Measurements from ENCODE around the gene TP53TG3F. TPM values are rescaled to one million over a fixed set of nuclear protein-coding genes. Genes with fewer than 3 reads are reported as not detected.
"Not testable (repeated sequence)": the region's sequence is repeated elsewhere in the genome, so short reads cannot be mapped to it uniquely, and the experiment has no call there.

The TP53TG3F gene
- not detected for total RNA-seq
- total RNA-seq: 0 reads per million in 2 donors

DNA sequence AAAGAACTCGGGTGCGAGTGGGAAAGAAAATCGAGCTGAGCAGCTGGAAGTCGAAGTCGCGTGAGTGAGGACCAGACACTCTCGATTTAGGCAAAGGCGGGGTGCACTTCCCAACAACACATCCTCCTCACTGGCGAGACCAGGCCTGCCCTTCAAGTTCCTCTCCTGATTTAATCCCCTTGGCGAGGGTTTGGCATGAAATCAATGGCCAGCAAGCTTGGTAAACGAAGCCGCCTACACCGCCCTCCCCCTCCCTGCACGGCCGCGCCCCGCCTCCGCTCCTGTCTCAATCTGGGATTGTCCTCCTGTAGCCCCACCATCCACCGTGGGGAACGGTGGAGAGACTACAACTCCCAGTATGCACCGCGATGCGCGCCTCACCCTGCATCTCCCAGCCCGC, at the start of gene TP53TG3F:
TP53TG3F (plus strand) TSS at position 301 of the 400 bp plus-strand sequence; CDS start at position 369, 68 bp downstream.
- not testable (repeated sequence) for DNase-seq; H3K4me1 Mint-ChIP-seq; H3K9me3 ChIP-seq (ENCODE audit: control insufficient read depth, low read length, poor library complexity, severe bottlenecking); H3K27ac Mint-ChIP-seq; H3K27me3 Mint-ChIP-seq; H3K36me3 Mint-ChIP-seq (ENCODE audit: low read depth); ATAC-seq; H3K4me3 Mint-ChIP-seq

GRCh38 chr16:33491611-33492010, 32.2 kb downstream of the TP53TG3F start:
- not testable (repeated sequence) for H3K9me3 ChIP-seq (ENCODE audit: control insufficient read depth, low read length, poor library complexity, severe bottlenecking); H3K27me3 Mint-ChIP-seq; ATAC-seq; H3K4me1 Mint-ChIP-seq; H3K27ac Mint-ChIP-seq; H3K4me3 Mint-ChIP-seq; DNase-seq; H3K36me3 Mint-ChIP-seq (ENCODE audit: low read depth)

DNA sequence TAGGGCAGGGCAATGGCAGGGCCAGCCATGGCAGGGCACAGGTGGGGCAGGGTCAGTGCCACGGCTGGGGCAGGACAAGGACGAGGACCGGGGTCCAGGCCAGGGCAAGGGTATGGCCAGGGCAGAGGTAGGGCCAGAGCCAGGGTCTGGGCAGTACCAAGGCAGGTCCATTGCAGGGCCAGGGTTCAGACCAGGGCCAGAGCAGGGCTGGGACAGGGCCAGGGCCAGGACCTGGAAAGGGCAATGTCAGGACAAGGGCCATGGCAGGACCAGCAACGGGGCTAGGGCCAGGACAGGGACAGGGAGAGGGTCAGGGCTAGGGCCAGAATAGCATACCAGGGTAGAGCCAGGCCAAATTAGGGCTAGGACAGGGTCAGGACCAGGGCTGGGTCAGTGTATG, 47.8 kb downstream of the TP53TG3F start:
- not testable (repeated sequence) for H3K27ac Mint-ChIP-seq; H3K9me3 ChIP-seq (ENCODE audit: control insufficient read depth, low read length, poor library complexity, severe bottlenecking); DNase-seq; H3K4me1 Mint-ChIP-seq; ATAC-seq; H3K27me3 Mint-ChIP-seq; H3K4me3 Mint-ChIP-seq; H3K36me3 Mint-ChIP-seq (ENCODE audit: low read depth)

DNA sequence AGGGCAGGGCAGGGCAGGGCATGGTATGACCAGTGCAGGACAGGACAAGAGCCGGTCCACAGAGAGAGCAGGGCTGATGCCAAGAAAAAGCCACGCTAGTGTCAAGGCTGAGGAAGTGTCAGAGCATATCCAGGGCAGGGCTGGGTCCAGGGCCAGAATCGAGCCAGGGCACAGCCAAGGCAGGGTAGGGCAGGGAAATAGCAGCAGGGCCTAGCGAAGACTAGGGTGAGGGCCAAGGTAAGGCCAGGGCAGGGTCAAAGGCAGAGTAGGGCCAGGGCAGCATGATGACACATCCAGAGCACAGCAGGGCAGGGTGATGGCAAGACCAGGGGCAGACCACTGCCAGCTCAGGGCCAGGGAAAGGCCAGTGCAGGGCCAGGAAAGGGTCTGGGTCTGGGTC, 49.7 kb downstream of the TP53TG3F start:
- ATAC-seq; H3K36me3 Mint-ChIP-seq (ENCODE audit: low read depth); H3K27ac Mint-ChIP-seq; H3K4me3 Mint-ChIP-seq; H3K4me1 Mint-ChIP-seq; DNase-seq; H3K9me3 ChIP-seq (ENCODE audit: control insufficient read depth, low read length, poor library complexity, severe bottlenecking); H3K27me3 Mint-ChIP-seq: not testable (repeated sequence)

- DNase-seq; H3K4me1 Mint-ChIP-seq; H3K27ac Mint-ChIP-seq; H3K27me3 Mint-ChIP-seq; H3K4me3 Mint-ChIP-seq; H3K36me3 Mint-ChIP-seq (ENCODE audit: low read depth); ATAC-seq; H3K9me3 ChIP-seq (ENCODE audit: control insufficient read depth, low read length, poor library complexity, severe bottlenecking): not testable (repeated sequence)
Observed at GRCh38 chr16:33509906-33510305, 50.5 kb downstream of the TP53TG3F start.

Other genes starting within 250 kb of the TP53TG3F start
- gene TP53TG3E, start 155.3 kb upstream of the TP53TG3F start, total RNA-seq: not detected
- gene TP53TG3B, start 98.8 kb upstream of the TP53TG3F start, total RNA-seq: not detected

Data from T-helper 17 cell (primary cell).